COLO668 (cell line): ENCODE results near the gene STK32B.

Source experiments
- DNase-seq: peaks from one replicate; lab custom pipeline; 2025; ENCODE audit not compliant: unreplicated experiment; lab: John Stamatoyannopoulos, UW

Gene STK32B

DNA sequence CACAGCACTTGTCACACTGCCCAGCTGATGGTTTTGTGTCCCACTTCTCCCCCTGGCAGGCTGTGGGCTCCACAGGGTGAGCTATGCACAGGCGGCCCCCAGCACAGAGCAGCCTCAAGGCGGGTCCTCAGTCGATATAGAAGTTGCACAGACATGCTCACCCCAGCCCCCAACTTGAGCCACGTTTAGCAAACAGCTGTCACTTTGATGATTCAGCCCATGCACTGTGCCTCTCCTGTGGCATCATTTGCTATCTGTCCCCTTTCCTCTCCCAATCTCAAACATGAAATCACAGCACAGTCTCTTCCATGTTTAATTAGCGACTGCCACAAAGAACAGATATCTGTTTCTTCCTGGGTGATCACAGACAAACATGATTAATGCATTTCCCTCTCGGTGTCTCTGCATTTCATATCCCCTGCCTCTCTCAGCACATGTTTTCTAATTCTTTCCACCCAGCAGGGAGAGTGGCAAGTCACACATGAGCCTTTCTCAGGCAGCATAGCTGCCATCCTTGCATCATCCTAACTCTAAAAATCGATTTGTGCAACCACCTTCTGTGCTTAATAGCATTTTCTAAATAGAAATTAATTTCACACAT is 452.2 kb downstream of the STK32B start:
- no peak for DNase-seq

DNA sequence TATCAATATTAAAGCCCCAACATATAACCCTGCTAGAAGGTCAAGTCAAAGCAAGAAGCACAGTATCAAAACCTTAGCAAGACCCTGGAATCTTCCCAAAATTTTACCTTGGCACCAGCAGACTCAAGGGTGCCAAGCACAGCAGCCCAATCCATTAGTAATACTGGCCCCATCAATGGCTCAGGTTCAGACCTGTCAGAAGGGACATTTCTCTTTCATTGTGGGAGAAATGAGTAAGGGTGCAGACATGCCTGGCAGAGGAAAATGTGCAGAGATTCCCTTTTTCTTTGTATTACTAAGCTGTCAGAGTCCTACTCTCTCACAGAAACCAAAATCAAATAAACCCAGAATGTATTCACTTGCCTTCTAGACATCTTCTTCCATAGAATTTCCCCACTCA is 453.2 kb downstream of the STK32B start:
- DNase-seq, result no peak

- no peak for DNase-seq
Observed at GRCh38 chr4:5510504-5510903, 459.2 kb downstream of the STK32B start.

- no peak for DNase-seq
Observed at GRCh38 chr4:5511791-5512190, 460.5 kb downstream of the STK32B start.

GRCh38 chr4:5515646-5516045 is 464.4 kb downstream of the STK32B start:
- DNase-seq, result no peak

DNA sequence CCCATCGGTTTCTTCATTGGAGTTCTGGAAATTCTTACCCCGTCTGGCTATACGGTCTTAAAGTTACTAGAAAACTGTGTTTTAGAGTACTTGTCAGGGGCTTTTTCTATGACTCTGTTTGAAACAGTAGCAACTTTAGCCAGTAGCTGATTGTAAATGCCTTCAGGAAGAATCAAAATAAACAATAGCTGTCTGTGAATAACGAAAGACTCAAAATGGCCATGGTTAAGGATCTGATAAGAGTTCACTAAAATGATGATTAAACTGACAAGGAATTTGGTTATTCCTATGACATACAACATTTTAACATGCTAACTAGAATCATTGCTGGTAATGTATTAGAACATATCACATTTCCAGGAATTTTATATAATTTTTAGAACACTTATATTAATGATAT is 466.1 kb downstream of the STK32B start:
- no peak for DNase-seq

GRCh38 chr4:5524446-5525299 is 473.4 kb downstream of the STK32B start:
- no peak for DNase-seq

DNA sequence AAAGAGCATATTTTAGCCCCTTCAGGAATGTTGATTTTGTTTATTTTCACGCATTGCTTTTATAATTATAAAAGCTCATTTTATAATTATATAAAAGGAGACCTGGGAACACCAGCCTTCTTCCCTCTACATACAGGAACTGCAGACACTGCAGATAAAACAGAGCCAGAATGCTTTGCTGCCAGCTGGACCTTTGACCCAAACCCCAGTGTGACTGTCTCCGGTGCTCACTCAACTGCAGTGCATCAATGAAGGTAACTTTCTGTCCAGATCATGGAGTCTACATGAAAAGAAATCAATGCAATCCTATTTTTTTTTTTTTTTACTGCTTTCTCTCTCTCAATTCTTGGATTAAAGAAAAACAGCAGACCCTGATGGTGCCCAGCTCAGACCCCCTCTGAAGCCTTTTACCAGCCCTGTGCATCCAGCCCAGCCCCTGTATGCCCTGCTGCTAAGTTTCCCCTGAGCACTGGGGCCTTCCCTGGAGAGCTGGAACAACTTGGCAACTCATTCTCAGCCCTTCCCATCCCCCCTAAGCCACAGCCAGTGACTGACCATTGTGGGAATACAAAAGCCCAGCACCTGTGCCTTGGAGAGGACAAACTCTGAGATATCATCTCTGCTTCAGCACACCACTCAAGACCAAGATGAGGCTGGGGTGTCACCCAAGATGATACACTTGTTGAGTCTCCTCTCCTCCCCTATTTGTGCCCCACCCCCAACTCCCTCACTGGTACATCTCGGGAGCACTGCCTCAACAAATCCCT is 475.0 kb downstream of the STK32B start:
- no peak for DNase-seq

DNA sequence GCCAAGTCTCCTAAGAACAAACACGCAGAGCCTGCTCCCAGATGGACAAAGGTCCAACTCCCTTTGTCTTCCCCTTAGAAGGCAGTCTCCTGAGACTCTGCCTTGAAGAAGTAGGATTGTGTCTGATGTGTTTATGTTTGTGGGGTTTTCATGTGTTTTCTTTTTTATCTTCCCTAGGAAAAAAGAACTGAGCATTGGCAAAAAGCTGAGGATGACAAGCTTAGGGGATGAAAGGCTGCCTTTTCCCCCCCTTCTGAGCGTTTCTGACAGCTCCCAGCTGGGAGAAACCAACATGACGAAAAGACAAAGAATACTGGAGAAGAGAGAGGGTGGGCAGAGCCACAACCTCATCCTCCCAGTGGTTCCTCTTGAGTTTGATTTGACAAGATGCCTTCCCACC is 475.9 kb downstream of the STK32B start:
- DNase-seq, result no peak

GRCh38 chr4:5528031-5528436 is 476.8 kb downstream of the STK32B start:
- no peak for DNase-seq

GRCh38 chr4:5532100-5532499 is 480.8 kb downstream of the STK32B start:
- DNase-seq, result no peak

DNA sequence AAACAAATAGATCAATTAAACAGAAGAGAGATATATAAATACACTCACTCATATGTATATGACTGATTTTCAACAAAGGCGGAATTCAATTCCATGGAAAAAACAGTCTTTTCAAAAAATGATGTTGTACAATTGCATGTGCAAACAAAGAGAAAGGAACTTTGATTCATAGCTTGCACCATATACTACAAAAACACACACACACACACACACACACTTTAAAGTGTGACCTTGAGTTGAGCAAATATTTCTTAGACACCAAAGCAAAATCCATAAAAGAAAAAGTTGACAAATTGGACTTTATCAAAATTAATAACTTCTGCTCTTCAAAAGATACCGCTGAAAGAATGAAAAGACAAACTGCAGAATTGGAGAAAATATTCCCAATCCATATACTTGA is 488.3 kb downstream of the STK32B start:
- DNase-seq, result no peak

- DNase-seq, result no peak
Observed at GRCh38 chr4:5541169-5541568, 489.9 kb downstream of the STK32B start.

GRCh38 chr4:5543681-5544080 is 492.4 kb downstream of the STK32B start:
- no peak for DNase-seq

DNA sequence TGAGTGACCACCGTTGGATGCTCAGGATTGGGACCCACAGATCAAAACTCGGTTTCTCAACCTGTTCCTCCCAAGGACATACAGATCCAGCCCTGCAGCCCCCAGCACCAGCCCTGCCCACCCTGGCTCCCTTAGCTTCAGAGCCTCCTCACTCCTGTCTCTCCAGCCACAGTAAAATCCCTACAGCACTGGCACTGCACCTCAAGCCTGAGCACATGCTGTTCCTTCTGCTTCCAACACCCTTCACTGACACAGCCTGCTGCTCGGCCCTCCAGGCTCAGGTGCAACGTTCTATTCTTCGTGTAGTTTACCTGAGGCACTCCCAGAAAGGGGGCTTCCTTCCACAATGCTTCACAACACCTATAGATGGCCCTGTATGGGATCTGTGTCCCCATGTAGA is 493.5 kb downstream of the STK32B start:
- DNase-seq, result no peak

GRCh38 chr4:5545271-5545670 is 494.0 kb downstream of the STK32B start:
- no peak for DNase-seq

DNA sequence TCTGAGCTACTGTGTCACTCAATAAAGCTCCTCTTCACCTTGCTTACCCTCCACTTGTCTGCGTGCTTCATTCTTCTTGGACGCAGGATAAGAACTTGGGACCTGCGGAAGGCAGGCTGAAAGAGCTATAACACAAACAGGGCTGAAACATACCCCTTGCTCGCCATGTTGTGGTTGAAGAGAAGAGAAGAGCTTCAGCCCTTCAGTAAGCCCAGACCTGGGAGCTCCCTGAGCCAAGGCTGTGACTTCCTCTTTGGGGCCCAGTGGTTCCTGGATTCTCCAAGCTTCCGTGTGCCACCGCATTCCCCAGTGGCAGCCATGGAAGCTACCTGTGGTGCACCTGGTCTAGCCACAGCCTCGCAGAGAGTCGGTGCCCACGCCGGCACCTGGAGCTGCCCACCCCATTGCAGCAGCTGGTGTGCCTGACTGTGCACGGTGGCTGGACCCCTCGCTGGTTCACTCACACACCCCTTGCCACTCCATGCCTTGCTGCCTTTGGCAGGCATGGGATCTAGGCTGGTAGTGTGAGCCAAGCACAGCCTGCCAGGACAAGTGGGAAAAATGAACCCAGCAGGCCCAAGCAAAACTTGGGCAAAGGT is 496.5 kb downstream of the STK32B start:
- DNase-seq, result no peak
